Neural cell (in vitro differentiated cells): ENCODE data around the gene ACACA. TPM values are rescaled to one million over a fixed set of nuclear protein-coding genes. Genes with fewer than 3 reads are reported as not detected.

Source experiments
- H2AFZ ChIP-seq: fragments of 200-600, 300-800 bp; sonication (generic), shearing (Covaris generic); 2 replicates; pipeline ENCODE4 v1.6.0; 2014; ENCODE audit warnings: low read depth, mild to moderate bottlenecking, antibody characterized with exemption, low read length, moderate library complexity
- H3F3A ChIP-seq: fragments of 200-600 bp; shearing (Covaris generic); 2 replicates; pipeline ENCODE4 v1.6.1; 2016; ENCODE audit warnings: mild to moderate bottlenecking, moderate library complexity, mixed read lengths, antibody characterized with exemption, low read length; ENCODE audit not compliant: insufficient read depth, poor library complexity, severe bottlenecking
- H3K27ac ChIP-seq: fragments of 200-600, 300-800 bp; sonication (generic), shearing (Covaris generic); 2 replicates; pipeline ENCODE4 v1.5.1; 2014; ENCODE audit warnings: mild to moderate bottlenecking, low read length, moderate library complexity
- H3K27me3 ChIP-seq: fragments of 300-800, 200-600 bp; sonication (generic), shearing (Covaris generic); 2 replicates; pipeline ENCODE4 v1.6.0; 2014; ENCODE audit warnings: mild to moderate bottlenecking, low read depth, low read length, moderate library complexity; ENCODE audit not compliant: insufficient read depth
- H3K36me3 ChIP-seq: fragments of 300-800, 200-600 bp; sonication (generic), shearing (Covaris generic); 2 replicates; pipeline ENCODE4 v1.5.1; 2014; ENCODE audit warnings: mild to moderate bottlenecking, antibody characterized with exemption, low read length, moderate library complexity; ENCODE audit not compliant: insufficient read depth
- H3K4me2 ChIP-seq: fragments of 300-800, 200-600 bp; sonication (generic), shearing (Covaris generic); 2 replicates; pipeline ENCODE4 v1.6.0; 2014; ENCODE audit warnings: mild to moderate bottlenecking, low read length
- H3K4me3 ChIP-seq: fragments of 300-800, 200-600 bp; sonication (generic), shearing (Covaris generic); 2 replicates; pipeline ENCODE4 v1.5.1; 2014; ENCODE audit warnings: mild to moderate bottlenecking, low read length, moderate library complexity
- H3K79me2 ChIP-seq: fragments of 200-600 bp; shearing (Covaris generic); replicated peaks from 2 replicates; pipeline ENCODE4 v1.6.0; 2014; ENCODE audit warnings: mild to moderate bottlenecking, low read length, moderate library complexity; ENCODE audit not compliant: insufficient read depth
- H3K9ac ChIP-seq: fragments of 300-800, 200-600 bp; sonication (generic), shearing (Covaris generic); 2 replicates; pipeline ENCODE4 v1.6.1; 2016; ENCODE audit warnings: mild to moderate bottlenecking, low read length, mixed read lengths
- H3K9me2 ChIP-seq: fragments of 200-600 bp; shearing (Covaris generic); 2 replicates; pipeline ENCODE4 v1.6.1; 2016; ENCODE audit warnings: mild to moderate bottlenecking, low read length, mixed read lengths; ENCODE audit not compliant: insufficient read depth
- H3K9me3 ChIP-seq: fragments of 200-600, 300-800 bp; sonication (generic), shearing (Covaris generic); 2 replicates; pipeline ENCODE4 v1.6.1; 2016; ENCODE audit warnings: mild to moderate bottlenecking, mixed run types, low read length, moderate library complexity, mixed read lengths
- H4K20me1 ChIP-seq: fragments of 200-600 bp; shearing (Covaris generic); 2 replicates; pipeline ENCODE4 v1.6.1; 2016; ENCODE audit warnings: mild to moderate bottlenecking, mixed run types; ENCODE audit not compliant: insufficient read depth
- EP300 ChIP-seq: fragments of 450-650 bp; conservative IDR thresholded peaks from 2 replicates; pipeline ENCODE4 v1.6.1; 2014; ENCODE audit warnings: antibody characterized with exemption, mild to moderate bottlenecking, moderate library complexity; ENCODE audit not compliant: poor library complexity, severe bottlenecking
- EZH2 ChIP-seq: fragments of 200-600, 300-800 bp; shearing (Covaris generic), sonication (generic); IDR thresholded peaks from 2 replicates; pipeline ENCODE4 v1.6.1; 2014; ENCODE audit warnings: antibody characterized with exemption, low read length, borderline replicate concordance, mild to moderate bottlenecking; ENCODE audit not compliant: insufficient read depth, poor library complexity, severe bottlenecking
- MXI1 ChIP-seq: fragments of 450-650 bp; conservative IDR thresholded peaks from 2 replicates; pipeline ENCODE4 v1.6.1; 2014; ENCODE audit warnings: antibody characterized with exemption, mild to moderate bottlenecking; ENCODE audit not compliant: poor library complexity, severe bottlenecking
- POLR2AphosphoS5 ChIP-seq: IDR thresholded peaks from 2 replicates; pipeline ENCODE4 v1.6.1; 2012
- RAD21 ChIP-seq: fragments of 450-650 bp; conservative IDR thresholded peaks from 2 replicates; pipeline ENCODE4 v1.6.1; 2014; ENCODE audit warnings: antibody characterized with exemption, mild to moderate bottlenecking, moderate library complexity
- SMC3 ChIP-seq: fragments of 450-650 bp; conservative IDR thresholded peaks from 2 replicates; pipeline ENCODE4 v1.6.1; 2014; ENCODE audit warnings: antibody characterized with exemption, mild to moderate bottlenecking, moderate library complexity; ENCODE audit not compliant: poor library complexity
- TAF1 ChIP-seq: IDR thresholded peaks from 2 replicates; pipeline ENCODE4 v1.6.1; 2012; ENCODE audit warnings: low read depth
- polyA plus RNA-seq: library from polyadenylated mRNA; depleted of rRNA; stranded (reverse); fragments of >200 nt; gene quantifications from 2 replicates; pipeline ENCODE4 v1.2.3, GENCODE V29; 2014
- TF ChIP-seq, protein P1 (sequence below): fragments of 450-650 bp; IDR thresholded peaks from 2 replicates; pipeline ENCODE4 v1.5.1; 2014; ENCODE audit warnings: antibody characterized with exemption, mild to moderate bottlenecking, moderate library complexity; ENCODE audit not compliant: poor library complexity, severe bottlenecking
- TF ChIP-seq, protein P2 (sequence below): IDR thresholded peaks from 2 replicates; pipeline ENCODE4 v1.6.1; 2012; ENCODE audit warnings: borderline replicate concordance

The ACACA gene
- polyA plus RNA-seq, 1 donor from 2014 or later: 38.4 TPM

DNA sequence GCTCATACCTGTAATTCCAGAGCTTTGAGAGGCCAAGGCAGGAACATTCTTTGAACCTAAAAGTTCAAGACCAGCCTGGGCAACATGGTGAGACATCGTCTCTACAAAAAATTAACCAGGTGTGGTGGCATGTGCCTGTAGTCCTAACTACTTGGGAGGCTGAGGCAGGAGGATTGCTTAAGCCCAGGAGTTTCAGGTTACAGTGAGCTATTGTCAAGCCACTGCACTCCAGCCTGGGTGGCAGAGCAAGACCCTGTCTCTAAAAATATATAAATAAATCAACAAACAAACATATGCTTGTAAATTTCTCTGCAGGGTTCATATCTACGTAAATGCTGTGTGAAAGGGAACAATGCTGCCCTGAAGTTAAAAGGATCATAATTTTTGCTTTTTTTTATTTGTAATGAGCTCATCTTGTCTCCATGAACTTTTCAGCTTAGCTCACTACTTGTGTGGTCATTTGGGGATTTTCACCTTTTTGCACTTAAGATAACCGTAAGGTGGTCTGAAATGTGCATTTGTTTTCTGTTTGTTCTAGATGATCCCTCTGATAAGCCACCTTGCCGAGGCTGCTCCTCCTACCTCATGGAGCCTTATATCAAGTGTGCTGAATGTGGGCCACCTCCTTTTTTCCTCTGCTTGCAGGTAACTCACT, 16.5 kb upstream of the ACACA start:
- Histone ChIP-seq H3K9ac (no peak overlapping the region), H3K4me3 (no peak overlapping the region), H3K27ac (no peak overlapping the region), H4K20me1 (no peaks in the 10 kb centered on the region), H3K4me2 (no peak overlapping the region), H2AFZ (no peak overlapping the region), H3K79me2 (no peaks in the 10 kb centered on the region), H3K27me3 (no peaks in the 10 kb centered on the region), H3F3A (no peaks in the 10 kb centered on the region), H3K9me2 (no peaks in the 10 kb centered on the region), H3K9me3 (no peaks in the 10 kb centered on the region), H3K36me3 (no peaks in the 10 kb centered on the region)
- TF ChIP-seq RAD21 (no peak), TAF1 (no peak), MXI1 (no peak), EZH2 (no peak), SMC3 (no peak), POLR2AphosphoS5 (no peak)
- TF ChIP-seq, protein P1, sequence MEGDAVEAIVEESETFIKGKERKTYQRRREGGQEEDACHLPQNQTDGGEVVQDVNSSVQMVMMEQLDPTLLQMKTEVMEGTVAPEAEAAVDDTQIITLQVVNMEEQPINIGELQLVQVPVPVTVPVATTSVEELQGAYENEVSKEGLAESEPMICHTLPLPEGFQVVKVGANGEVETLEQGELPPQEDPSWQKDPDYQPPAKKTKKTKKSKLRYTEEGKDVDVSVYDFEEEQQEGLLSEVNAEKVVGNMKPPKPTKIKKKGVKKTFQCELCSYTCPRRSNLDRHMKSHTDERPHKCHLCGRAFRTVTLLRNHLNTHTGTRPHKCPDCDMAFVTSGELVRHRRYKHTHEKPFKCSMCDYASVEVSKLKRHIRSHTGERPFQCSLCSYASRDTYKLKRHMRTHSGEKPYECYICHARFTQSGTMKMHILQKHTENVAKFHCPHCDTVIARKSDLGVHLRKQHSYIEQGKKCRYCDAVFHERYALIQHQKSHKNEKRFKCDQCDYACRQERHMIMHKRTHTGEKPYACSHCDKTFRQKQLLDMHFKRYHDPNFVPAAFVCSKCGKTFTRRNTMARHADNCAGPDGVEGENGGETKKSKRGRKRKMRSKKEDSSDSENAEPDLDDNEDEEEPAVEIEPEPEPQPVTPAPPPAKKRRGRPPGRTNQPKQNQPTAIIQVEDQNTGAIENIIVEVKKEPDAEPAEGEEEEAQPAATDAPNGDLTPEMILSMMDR: no peak
- TF ChIP-seq, protein P2, sequence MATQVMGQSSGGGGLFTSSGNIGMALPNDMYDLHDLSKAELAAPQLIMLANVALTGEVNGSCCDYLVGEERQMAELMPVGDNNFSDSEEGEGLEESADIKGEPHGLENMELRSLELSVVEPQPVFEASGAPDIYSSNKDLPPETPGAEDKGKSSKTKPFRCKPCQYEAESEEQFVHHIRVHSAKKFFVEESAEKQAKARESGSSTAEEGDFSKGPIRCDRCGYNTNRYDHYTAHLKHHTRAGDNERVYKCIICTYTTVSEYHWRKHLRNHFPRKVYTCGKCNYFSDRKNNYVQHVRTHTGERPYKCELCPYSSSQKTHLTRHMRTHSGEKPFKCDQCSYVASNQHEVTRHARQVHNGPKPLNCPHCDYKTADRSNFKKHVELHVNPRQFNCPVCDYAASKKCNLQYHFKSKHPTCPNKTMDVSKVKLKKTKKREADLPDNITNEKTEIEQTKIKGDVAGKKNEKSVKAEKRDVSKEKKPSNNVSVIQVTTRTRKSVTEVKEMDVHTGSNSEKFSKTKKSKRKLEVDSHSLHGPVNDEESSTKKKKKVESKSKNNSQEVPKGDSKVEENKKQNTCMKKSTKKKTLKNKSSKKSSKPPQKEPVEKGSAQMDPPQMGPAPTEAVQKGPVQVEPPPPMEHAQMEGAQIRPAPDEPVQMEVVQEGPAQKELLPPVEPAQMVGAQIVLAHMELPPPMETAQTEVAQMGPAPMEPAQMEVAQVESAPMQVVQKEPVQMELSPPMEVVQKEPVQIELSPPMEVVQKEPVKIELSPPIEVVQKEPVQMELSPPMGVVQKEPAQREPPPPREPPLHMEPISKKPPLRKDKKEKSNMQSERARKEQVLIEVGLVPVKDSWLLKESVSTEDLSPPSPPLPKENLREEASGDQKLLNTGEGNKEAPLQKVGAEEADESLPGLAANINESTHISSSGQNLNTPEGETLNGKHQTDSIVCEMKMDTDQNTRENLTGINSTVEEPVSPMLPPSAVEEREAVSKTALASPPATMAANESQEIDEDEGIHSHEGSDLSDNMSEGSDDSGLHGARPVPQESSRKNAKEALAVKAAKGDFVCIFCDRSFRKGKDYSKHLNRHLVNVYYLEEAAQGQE: no peak

DNA sequence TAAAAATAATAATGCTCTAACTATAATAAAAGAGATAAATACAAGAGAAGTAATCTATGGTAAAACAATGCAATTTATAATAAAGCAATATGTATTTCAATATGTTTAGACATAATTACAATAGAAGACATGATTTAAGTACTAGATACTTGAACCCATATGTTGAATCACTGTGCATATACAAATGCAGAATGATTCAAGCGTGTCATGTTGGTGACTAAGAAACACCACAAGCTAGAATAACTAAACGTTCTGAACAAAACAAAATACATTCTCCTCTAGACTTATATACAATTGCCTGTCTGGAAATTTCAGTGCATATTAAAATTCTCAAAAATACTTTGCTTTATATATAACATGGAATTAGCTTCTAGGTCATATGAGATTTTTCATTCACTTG, 11.2 kb upstream of the ACACA start:
- H4K20me1 ChIP-seq: no peaks in the 10 kb centered on the region
- H2AFZ ChIP-seq: no peak overlapping the region
- no peak overlapping the region for H3K4me2 ChIP-seq
- H3K9ac ChIP-seq: no peak overlapping the region
- no peaks in the 10 kb centered on the region for H3F3A ChIP-seq
- H3K27me3 ChIP-seq: no peaks in the 10 kb centered on the region
- H3K79me2 ChIP-seq: peaks cover 3% of the 10 kb centered on the region
- H3K36me3 ChIP-seq: no peaks in the 10 kb centered on the region
- TF ChIP-seq EP300: no peak
- H3K9me3 ChIP-seq: no peaks in the 10 kb centered on the region
- H3K9me2 ChIP-seq: no peaks in the 10 kb centered on the region
- no peak overlapping the region for H3K27ac ChIP-seq
- H3K4me3 ChIP-seq: no peak overlapping the region
